Cardiac muscle cell (in vitro differentiated cells and primary cell): ENCODE measurements around the gene CNFN. TPM values are rescaled to one million over a fixed set of nuclear protein-coding genes. Genes with fewer than 3 reads are reported as not detected.

Experiments used
- DNase-seq, 2 donors: peaks; one replicate each; pipeline versions ENCODE4 v3.0.0 to v3.0.0-alpha.2; 2010 to 2017; ENCODE audit warnings: low read depth in 1 of 2, low spot score in 1 of 2
- H3K27ac ChIP-seq: fragments of 200-600 bp; sonication (generic); 2 replicates; pipeline ENCODE4 v1.5.1; 2016
- H3K27me3 ChIP-seq: fragments of 200-600 bp; sonication (generic); 2 replicates; pipeline ENCODE4 v1.6.0; 2016; ENCODE audit warnings: control low read depth
- H3K36me3 ChIP-seq: fragments of 200-600 bp; sonication (generic); 2 replicates; pipeline ENCODE4 v1.5.1; 2016; ENCODE audit warnings: control low read depth
- H3K4me1 ChIP-seq: fragments of 200-600 bp; sonication (generic); 2 replicates; pipeline ENCODE4 v1.8.1; 2017; ENCODE audit warnings: low read depth, mild to moderate bottlenecking, mixed run types
- H3K4me3 ChIP-seq: fragments of 200-600 bp; sonication (generic); 2 replicates; pipeline ENCODE4 v1.5.1; 2016; ENCODE audit warnings: mild to moderate bottlenecking
- H3K9me3 ChIP-seq: fragments of 200-600 bp; sonication (generic); 2 replicates; pipeline ENCODE4 v1.5.1; 2017; ENCODE audit warnings: low read depth, mild to moderate bottlenecking, control low read depth
- CTCF ChIP-seq: IDR thresholded peaks from 2 replicates; pipeline ENCODE4 v1.5.1; 2012; ENCODE audit warnings: low read depth, mild to moderate bottlenecking, low read length
- polyA plus RNA-seq: library from polyadenylated mRNA; unstranded; fragments of >200 nt; fragmentation: Nextera tagmentation; extraction: Ambion mirVana; gene quantifications from 2 replicates; pipeline ENCODE4 v1.2.1, GENCODE V29; 2016
- total RNA-seq: library from RNA; depleted of rRNA; stranded (reverse); fragments of >200 nt; gene quantifications from 2 replicates; pipeline ENCODE4 v1.2.3, GENCODE V29; 2016

CNFN gene
- total and polyA plus RNA-seq, 2 experiments from 2014 or later = 0.95 to 7.1 TPM

- Histone ChIP-seq H3K27ac (peak overlapping the region; percentile 61), H3K36me3 (no peaks in the 10 kb centered on the region), H3K4me3 (peak overlapping the region; percentile 44), H3K27me3 (peaks cover 2% of the 10 kb centered on the region), H3K9me3 (no peaks in the 10 kb centered on the region), H3K4me1 (no peaks in the 10 kb centered on the region)
- DNase-seq = peak; percentile 98 to 99
- TF ChIP-seq CTCF = no peak
These were observed 6.5 kb upstream of the CNFN start for GRCh38 chr19:42396381-42397262.

GRCh38 chr19:42394751-42395150 is 4.7 kb upstream of the CNFN start:
- H3K36me3 ChIP-seq = no peaks in the 10 kb centered on the region
- H3K27ac ChIP-seq = no peak overlapping the region
- H3K9me3 ChIP-seq = no peaks in the 10 kb centered on the region
- H3K4me1 ChIP-seq = no peaks in the 10 kb centered on the region
- no peak for TF ChIP-seq CTCF
- H3K4me3 ChIP-seq = no peak overlapping the region
- peaks cover 19% of the 10 kb centered on the region for H3K27me3 ChIP-seq
- DNase-seq = peak in 1 of 2 donors; percentile 10

GRCh38 chr19:42392165-42392564 is 2.1 kb upstream of the CNFN start:
- H3K4me3 ChIP-seq = no peak overlapping the region
- no peaks in the 10 kb centered on the region for H3K36me3 ChIP-seq
- DNase-seq = no peak
- peaks cover 26% of the 10 kb centered on the region for H3K27me3 ChIP-seq
- no peak for TF ChIP-seq CTCF
- H3K4me1 ChIP-seq = no peaks in the 10 kb centered on the region
- H3K27ac ChIP-seq = no peak overlapping the region
- no peaks in the 10 kb centered on the region for H3K9me3 ChIP-seq

GRCh38 chr19:42388851-42389489 is 1.1 kb downstream of the CNFN start:
- Histone ChIP-seq H3K27me3 (peaks cover 26% of the 10 kb centered on the region), H3K27ac (no peak overlapping the region), H3K36me3 (no peaks in the 10 kb centered on the region), H3K4me3 (no peak overlapping the region), H3K4me1 (no peaks in the 10 kb centered on the region), H3K9me3 (no peaks in the 10 kb centered on the region)
- TF ChIP-seq CTCF = no peak
- DNase-seq = no peak

- H3K27ac ChIP-seq = no peak overlapping the region
- TF ChIP-seq CTCF = peak; percentile 62
- no peaks in the 10 kb centered on the region for H3K9me3 ChIP-seq
- H3K4me3 ChIP-seq = peak overlapping the region; percentile 25
- H3K4me1 ChIP-seq = no peaks in the 10 kb centered on the region
- peak; percentile 63 to 70 for DNase-seq
- peaks cover 26% of the 10 kb centered on the region for H3K27me3 ChIP-seq
- no peaks in the 10 kb centered on the region for H3K36me3 ChIP-seq
These were observed 3.0 kb downstream of the CNFN start for GRCh38 chr19:42386974-42387707.
